Measurements from ENCODE around the gene ERBB2. TPM values are rescaled to one million over a fixed set of nuclear protein-coding genes. Genes with fewer than 3 reads are reported as not detected.

The ERBB2 gene
- total and polyA plus RNA-seq, 2 of the 8 experiments (the other 6 are each of a cell fraction or from before 2014, with no cell fraction given), result 183 to 394 TPM

DNA sequence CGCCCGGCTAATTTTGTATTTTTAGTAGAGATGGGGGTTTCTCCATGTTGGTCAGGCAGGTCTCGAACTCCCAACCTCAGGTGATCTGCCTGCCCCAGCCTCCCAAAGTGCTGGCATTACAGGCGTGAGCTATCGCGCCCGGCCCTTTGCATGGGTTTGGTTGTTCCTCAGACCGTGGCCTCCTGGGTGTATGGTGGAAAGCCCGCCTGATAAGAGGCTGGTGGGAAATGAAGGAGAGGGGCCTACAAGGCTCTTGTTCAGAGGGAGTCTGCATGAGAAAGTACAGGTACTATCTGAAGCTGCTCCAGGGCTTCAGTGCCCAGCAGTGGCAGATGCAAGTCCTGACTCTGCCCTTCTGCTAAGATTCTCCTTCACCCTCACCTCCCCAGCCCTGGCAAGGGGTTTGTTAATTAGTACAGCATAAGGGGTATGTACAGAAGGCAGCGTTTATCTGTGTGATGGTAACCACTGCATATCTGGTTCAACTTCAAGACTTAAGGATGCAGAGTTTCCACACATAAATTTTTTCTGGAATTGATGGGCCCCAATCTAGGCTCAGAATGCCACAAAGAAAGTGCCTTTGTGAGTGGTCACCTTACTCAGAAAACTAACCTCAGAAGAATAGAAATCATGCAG lies 62.1 kb downstream of the ERBB2 start:
- CTCF ChIA-PET (ENCODE audit: partially characterized antibody), result interaction anchor here (0.8 to 1.4 kb wide), 4 partner anchors 24 to 138 kb away, joined by 4 to 6 read pairs (median 6); partner anchors contain the start of gene MIEN1
- H2BK15ac ChIP-seq (ENCODE audit: low read length), result no peak overlapping the region
- H2AFZ ChIP-seq (ENCODE audit: low read length), result no peak overlapping the region
- H3K79me2 ChIP-seq (ENCODE audit: control insufficient read depth in 1 of 2, insufficient read depth in 2 of 2, low read length in 2 of 2), result no peaks in the 10 kb centered on the region
- FAIRE-seq (no peak), DNase-seq (ENCODE audit: low read depth in 1 of 2, low spot score in 2 of 2) (no peak)
- H3K56ac ChIP-seq (replicated peaks; ENCODE audit: insufficient read length, low read depth, low read length), result no peak overlapping the region
- H3K27ac ChIP-seq (ENCODE audit: low read depth, low read length), result no peak overlapping the region
- H3K79me1 ChIP-seq (ENCODE audit: low read depth, low read length), result no peaks in the 10 kb centered on the region; the same call in 1 of the 2 replicates
- no peak overlapping the region for H3K4me3 ChIP-seq (ENCODE audit: extremely low read depth in 1 of 4, insufficient read depth in 2 of 4, low read depth in 3 of 4, low read length in 4 of 4)
- H3K9me3 ChIP-seq (ENCODE audit: insufficient read depth in 2 of 2, low read depth in 1 of 2, low read length in 1 of 2), result no peaks in the 10 kb centered on the region
- H2BK20ac ChIP-seq (ENCODE audit: low read length), result no peak overlapping the region
- H4K5ac ChIP-seq (ENCODE audit: insufficient read length, low read depth, low read length), result no peak overlapping the region
- no peak overlapping the region for H2BK120ac ChIP-seq (replicated peaks; ENCODE audit: low read depth, low read length)
- H3K4me2 ChIP-seq (ENCODE audit: insufficient read depth in 1 of 2, low read depth in 2 of 2, low read length in 2 of 2), result no peak overlapping the region
- H3K23me2 ChIP-seq (ENCODE audit: low read depth, low read length), result no peaks in the 10 kb centered on the region
- H2AK5ac ChIP-seq (ENCODE audit: low read depth, low read length), result no peak overlapping the region
- no peak overlapping the region for H3K18ac ChIP-seq (ENCODE audit: extremely low read depth, low read length)
- no peak overlapping the region for H4K8ac ChIP-seq (ENCODE audit: extremely low read depth, insufficient read depth, low read length)
- no peaks in the 10 kb centered on the region for H3K36me3 ChIP-seq (ENCODE audit: control insufficient read depth in 2 of 4, insufficient read depth in 4 of 4, low read length in 3 of 4)
- H3K23ac ChIP-seq (ENCODE audit: insufficient read length), result no peak overlapping the region
- H2BK12ac ChIP-seq (ENCODE audit: low read depth, low read length), result no peak overlapping the region
- TF ChIP-seq EZH2 (IDR thresholded peaks at IDR 0.05; ENCODE audit: low read depth, low read length, severe bottlenecking), result no peak
- TF ChIP-seq SP4 (IDR thresholded peaks at IDR 0.05; ENCODE audit: low read length), result no peak
- no peak for TF ChIP-seq TAF7 (optimal IDR thresholded peaks at IDR 0.05; ENCODE audit: borderline replicate concordance, low read depth, low read length)
- TF ChIP-seq NANOG (IDR thresholded peaks at IDR 0.05; ENCODE audit: insufficient read depth, low read depth, low read length, poor library complexity, severe bottlenecking), result no peak
- TF ChIP-seq RBBP5 (IDR thresholded peaks at IDR 0.05; ENCODE audit: borderline replicate concordance, low read depth, low read length), result no peak
- TF ChIP-seq CTBP2 (IDR thresholded peaks at IDR 0.05; ENCODE audit: borderline replicate concordance, insufficient read depth, insufficient read length, low read length), result no peak
- TF ChIP-seq, protein P1, sequence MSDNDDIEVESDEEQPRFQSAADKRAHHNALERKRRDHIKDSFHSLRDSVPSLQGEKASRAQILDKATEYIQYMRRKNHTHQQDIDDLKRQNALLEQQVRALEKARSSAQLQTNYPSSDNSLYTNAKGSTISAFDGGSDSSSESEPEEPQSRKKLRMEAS (IDR thresholded peaks at IDR 0.05), result no peak
- H3K4ac ChIP-seq (replicated peaks; ENCODE audit: insufficient read length, low read depth, low read length), result no peak overlapping the region
- POLR2A ChIA-PET (ENCODE audit: partially characterized antibody), result no interaction called here
- H2BK5ac ChIP-seq (ENCODE audit: low read depth, low read length), result no peak overlapping the region
- no peak overlapping the region for H4K91ac ChIP-seq (replicated peaks; ENCODE audit: insufficient read length, low read length)
- no peak overlapping the region for H3K14ac ChIP-seq (ENCODE audit: insufficient read length)
- H3K4me1 ChIP-seq (replicated peaks in 1 of 4; ENCODE audit: control insufficient read depth in 3 of 4, insufficient read depth in 4 of 4, low read length in 3 of 4), result no peaks in the 10 kb centered on the region
- no peaks in the 10 kb centered on the region for H3K27me3 ChIP-seq (replicated peaks in 1 of 4; ENCODE audit: control insufficient read depth in 3 of 4, extremely low read depth in 1 of 4, insufficient read depth in 3 of 4, low read length in 3 of 4)
- no peak overlapping the region for H3K9ac ChIP-seq (replicated peaks in 1 of 4; ENCODE audit: extremely low read depth in 1 of 4, low read depth in 3 of 4, low read length in 3 of 4)
- no peaks in the 10 kb centered on the region for H4K20me1 ChIP-seq (replicated peaks in 1 of 2; ENCODE audit: control insufficient read depth in 1 of 2, insufficient read depth in 2 of 2, low read length in 2 of 2)
- WGBS, 2 experiments (ENCODE audit: extremely low coverage in 1 of 2, insufficient coverage in 1 of 2, insufficient read length in 1 of 2, insufficient replicate concordance in 2 of 2, low coverage in 1 of 2, low lambda C conversion rate in 2 of 2, missing lambda C conversion rate in 1 of 2), result 94% methylated on average over 10 of the region's 10 CpGs; no CpG with 5 or more reads in 1 of the 2 experiments
